DOHH2 (cell line): Measurements from ENCODE around the gene TRAF3.

Experiments used
- CTCF ChIP-seq: fragments of 200-600 bp; sonication (generic); IDR thresholded peaks from one replicate; pipeline ENCODE4 v1.5.1; 2014; ENCODE audit warnings: antibody characterized with exemption, mild to moderate bottlenecking, low read depth, low read length; ENCODE audit not compliant: poor library complexity, severe bottlenecking
- EZH2phosphoT487 ChIP-seq: fragments of 200-600 bp; sonication (generic); IDR thresholded peaks from 2 replicates; pipeline ENCODE4 v1.6.1; 2017; ENCODE audit warnings: borderline replicate concordance, mild to moderate bottlenecking, antibody characterized with exemption, low read length, moderate library complexity, mixed read lengths

GRCh38 chr14:102749393-102750305 is 27.6 kb upstream of the TRAF3 start:
- TF ChIP-seq CTCF = no peak
- no peak for TF ChIP-seq EZH2phosphoT487
